GM18870 (cell line): ENCODE data around the gene PLEKHM2.

ENCODE experiments used
- ATAC-seq: cut with Tn5 transposase; IDR thresholded peaks from one replicate; pipeline ENCODE4 v1.9.1; 2021; ENCODE audit warnings: moderate library complexity; ENCODE audit not compliant: unreplicated experiment

Gene PLEKHM2

DNA sequence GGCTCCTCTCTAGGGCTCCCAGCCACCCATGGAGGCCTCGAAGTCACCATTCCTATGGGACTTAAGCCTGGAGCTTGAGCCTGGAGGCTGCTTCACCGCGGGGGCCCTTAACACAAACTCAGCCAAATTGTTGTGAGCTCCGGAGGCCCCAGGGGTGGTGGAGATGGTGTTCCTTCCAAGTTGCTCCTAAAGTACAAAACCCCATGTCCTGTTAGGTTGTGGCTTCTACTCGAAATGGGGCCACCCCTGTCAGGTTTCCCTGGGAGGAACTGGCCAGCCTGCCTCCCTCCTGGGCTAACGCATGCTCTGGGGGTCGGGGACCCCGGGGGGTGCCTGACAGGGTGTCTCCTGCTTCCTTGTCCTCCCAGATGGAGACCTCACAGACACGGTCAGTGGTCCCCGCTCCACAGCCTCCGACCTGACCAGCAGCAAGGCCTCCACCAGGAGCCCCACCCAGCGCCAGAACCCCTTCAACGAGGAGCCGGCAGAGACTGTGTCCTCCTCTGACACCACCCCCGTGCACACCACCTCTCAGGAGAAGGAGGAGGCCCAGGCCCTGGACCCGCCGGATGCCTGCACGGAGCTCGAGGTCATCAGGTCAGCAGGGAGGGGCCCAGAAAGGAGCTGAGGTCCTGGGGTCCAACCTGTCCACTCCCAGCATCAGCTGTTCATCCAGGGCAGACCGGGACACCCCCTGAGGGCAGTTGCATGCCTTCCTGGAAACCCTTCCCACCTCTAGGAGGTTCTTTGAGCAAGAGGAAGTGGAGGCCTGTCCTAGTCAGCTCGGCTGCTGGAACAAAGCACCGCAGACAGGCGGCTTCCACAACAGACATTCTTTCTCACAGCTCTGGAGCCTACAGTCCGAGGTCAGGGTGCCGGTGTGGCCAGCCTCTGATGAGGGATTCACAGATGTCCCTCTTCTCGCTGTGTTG, 41.1 kb downstream of the PLEKHM2 start:
- ATAC-seq = no peak

- no peak for ATAC-seq
These were observed 42.4 kb downstream of the PLEKHM2 start for GRCh38 chr1:15726508-15726907.

- ATAC-seq = no peak
These were observed 42.9 kb downstream of the PLEKHM2 start for GRCh38 chr1:15727021-15727420.

DNA sequence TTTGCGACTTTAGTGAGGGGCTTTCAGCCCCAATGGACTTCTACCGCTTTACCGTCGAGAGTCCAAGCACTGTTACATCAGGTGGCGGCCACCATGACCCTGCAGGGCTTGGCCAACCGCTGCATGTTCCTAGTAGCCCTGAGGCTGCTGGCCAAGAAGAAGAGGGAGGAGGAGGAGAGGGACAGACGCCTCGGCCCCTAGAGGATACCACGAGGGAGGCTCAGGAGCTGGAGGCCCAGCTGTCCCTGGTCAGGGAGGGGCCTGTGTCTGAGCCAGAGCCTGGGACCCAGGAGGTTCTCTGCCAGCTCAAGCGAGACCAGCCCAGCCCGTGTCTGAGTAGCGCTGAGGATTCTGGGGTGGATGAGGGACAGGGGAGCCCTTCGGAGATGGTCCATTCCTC, 43.3 kb downstream of the PLEKHM2 start:
- ATAC-seq = no peak

DNA sequence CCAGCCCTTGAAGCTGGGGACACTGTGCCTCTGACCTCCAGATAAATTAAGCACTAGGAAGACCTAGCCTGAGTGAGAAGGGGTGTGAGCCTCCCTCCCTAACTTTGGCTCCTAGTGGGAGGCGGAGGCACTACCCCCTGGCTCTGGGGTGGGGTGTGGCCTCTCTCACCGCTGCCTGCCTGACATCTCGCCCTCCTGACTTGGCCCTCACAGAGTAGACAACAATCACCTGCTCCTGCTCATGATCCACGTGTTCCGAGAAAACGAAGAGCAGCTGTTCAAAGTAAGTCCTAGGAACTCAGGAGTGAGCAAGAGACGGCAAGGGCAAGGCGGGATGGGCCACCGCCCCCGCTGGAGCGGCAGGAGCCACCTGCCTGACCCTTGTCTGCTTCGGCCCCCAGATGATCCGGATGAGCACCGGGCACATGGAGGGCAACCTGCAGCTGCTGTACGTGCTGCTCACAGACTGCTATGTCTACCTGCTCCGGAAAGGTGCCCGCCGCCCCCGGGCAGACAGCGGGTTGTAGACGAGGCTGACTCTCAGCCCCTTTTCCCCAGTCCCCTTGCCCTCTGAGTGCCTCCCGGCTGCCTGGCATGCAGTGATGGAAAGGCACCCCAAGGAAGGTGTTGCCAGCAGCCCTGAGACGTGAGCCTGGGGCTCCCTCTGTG, 43.9 kb downstream of the PLEKHM2 start:
- no peak for ATAC-seq

DNA sequence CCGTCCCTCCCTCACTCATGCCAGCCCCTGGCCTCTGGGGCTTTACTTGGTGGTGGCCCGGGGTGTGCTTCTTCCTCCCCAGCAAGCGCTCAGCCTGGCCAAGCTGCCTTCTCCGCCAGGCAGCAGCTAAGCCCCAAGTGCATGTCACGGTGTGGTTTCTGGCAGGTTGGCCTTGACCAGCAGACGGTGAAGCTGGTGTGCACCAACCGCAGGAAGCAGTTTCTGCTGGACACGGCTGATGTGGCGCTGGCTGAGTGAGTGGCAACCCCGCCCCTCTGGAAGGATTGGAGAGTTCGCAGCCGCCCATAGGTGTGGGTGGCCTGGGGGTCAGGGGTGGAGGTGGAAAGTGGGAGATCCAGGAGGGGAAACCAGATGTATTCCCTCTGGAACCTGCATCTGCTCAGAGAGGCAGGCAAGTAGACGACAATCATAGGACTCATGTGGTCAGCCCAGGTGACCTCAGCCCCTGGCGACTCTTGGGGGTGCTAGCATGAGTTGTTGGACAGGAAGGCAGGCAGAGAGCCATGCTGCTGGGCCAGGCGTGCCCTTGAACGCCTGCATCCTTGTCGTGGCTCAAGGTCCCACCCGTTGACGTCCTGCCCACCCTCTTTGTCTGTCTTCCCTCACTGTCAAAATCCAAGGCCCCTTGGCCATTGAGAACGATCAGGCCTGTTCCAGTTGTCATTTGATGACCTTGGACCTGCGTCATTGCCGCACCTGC, 45.0 kb downstream of the PLEKHM2 start:
- no peak for ATAC-seq

DNA sequence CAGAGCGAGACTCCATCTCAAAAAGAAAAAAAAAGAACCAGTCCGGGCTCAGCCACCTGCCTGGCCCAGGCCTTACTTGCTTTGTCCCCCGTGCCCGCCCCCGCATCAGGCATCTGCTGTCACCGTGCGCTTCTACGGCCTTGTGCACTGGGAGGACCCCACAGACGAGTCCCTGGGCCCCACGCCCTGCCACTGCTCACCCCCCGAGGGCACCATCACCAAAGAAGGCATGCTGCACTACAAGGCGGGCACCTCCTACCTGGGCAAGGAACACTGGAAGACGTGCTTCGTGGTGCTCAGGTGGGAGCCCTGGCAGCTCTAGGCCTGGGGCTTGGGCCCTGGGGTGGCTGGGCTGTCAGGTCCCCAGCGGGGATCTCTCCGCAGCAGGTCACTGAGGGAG, 46.3 kb downstream of the PLEKHM2 start:
- no peak for ATAC-seq

- ATAC-seq = no peak
These were observed 46.8 kb downstream of the PLEKHM2 start for GRCh38 chr1:15730936-15731335.

DNA sequence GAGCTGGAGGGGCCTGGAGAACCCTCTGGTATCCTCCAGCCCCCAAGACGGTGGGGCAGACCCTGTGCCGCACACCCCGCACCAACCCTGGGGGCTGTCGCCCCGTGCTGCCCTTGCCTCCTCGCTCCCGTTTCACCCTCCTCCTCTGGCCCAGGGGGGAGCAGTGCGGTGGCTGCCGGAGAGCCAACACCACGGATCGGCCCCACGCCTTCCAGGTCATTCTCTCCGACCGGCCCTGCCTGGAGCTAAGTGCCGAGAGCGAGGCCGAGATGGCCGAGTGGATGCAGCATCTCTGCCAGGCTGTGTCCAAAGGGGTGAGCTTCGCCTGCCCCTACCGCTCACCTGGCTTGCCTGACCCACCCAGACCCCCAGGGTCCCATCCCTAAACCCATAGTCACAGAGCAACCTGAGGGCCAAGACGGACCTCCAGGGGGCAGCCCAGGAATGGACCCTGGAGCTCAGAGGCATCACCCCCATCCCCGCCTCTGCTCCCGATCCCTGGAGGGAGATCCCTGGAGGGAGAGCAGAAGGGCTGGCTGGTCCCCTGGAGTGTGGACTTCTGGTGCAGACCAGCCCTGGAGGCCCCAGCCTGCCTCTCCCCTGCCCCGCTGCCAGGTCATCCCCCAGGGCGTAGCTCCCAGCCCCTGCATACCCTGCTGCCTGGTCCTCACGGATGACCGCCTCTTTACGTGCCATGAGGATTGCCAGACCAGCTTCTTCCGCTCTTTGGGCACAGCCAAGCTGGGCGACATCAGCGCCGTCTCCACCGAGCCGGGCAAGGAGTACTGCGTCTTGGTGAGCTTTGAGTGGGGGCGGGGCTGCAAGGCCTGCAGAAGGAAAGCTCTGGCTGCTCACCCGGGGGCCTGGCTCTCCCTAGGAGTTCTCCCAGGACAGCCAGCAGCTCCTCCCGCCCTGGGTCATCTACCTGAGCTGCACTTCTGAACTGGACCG, 47.9 kb downstream of the PLEKHM2 start:
- no peak for ATAC-seq

DNA sequence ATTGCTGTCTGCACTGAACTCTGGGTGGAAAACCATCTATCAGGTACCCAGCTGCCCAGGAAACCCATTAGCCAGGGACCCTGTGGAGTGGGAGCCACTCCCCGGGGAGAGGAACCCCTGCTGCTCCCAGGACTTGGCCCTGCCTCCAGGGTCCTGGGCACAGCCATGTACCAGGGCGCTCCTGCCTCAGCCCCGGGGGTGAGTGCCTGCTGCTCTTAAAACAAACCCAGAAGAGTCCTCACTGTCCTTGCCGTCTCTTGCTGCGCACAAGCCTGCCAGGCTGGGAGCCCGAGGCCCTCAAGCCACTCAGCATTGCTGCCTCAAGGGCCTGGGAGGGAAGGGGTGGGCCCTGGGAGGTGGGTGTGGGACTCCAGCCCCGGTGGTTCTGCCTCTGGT, 48.6 kb downstream of the PLEKHM2 start:
- ATAC-seq = no peak

GRCh38 chr1:15733218-15733725, 49.2 kb downstream of the PLEKHM2 start:
- no peak for ATAC-seq

DNA sequence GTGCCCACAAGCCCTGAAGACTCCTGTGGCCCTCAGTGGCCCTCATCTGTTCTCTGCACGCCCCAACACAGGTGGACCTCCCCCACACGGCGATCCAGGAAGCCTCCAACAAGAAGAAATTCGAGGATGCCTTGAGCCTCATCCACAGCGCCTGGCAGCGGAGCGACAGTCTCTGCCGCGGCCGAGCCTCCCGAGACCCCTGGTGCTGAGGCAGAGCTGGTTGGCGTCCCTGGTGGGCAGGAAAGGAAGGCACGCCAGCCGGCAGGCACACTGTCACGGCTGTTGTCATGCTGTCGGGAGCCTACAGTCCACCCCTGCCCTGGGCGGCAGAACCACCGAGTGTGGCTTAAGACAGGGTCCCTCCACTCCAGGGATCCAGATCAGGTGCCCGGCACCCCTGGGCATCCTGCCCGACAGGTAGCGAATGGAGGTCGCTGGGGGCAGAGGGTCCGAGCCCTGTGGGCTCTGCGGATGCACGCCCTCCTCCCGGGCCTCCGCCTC, 49.7 kb downstream of the PLEKHM2 start:
- ATAC-seq = no peak

- ATAC-seq = no peak
These were observed 50.2 kb downstream of the PLEKHM2 start for GRCh38 chr1:15734296-15734695.

- no peak for ATAC-seq
These were observed 50.8 kb downstream of the PLEKHM2 start for GRCh38 chr1:15734901-15735300.

GRCh38 chr1:15735304-15736037, 51.4 kb downstream of the PLEKHM2 start:
- ATAC-seq = no peak

DNA sequence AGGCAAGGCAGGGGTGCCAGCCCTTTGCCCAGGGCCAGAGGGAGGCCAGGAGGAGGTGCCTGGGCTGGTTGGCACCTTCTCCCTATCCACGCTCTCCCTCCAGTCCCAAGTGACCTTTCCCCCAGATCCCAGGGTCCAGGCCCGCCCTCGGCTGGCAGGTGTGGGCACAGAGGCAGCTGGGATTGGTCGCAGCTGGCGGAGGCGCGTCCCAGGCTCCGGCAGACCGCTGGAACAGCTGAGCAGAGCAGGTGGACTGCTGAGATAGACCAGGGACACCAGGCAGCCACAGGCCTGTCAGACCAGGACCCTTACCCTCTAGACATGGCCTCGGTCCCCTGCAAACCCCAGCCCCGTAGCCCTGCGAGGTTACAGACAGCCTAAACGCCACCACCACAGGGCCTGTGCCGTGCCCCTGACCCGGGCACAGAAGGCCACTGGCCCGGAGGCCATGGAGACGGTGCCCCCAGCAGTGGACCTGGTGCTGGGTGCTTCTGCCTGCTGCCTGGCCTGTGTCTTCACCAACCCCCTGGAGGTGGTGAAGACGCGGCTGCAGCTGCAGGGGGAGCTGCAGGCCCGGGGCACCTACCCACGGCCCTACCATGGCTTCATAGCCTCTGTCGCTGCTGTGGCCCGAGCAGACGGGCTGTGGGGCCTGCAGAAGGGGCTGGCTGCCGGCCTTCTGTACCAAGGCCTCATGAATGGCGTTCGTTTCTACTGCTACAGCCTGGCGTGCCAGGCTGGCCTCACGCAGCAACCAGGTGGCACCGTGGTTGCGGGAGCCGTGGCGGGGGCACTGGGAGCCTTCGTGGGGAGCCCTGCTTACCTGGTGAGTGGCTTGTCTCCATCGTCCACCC, 52.1 kb downstream of the PLEKHM2 start, which contains the start of gene SLC25A34:
TSS of gene SLC25A34 (plus strand) at position 221 of the 854 bp plus-strand sequence. CDS start at position 449, 228 bp downstream.
- no peak for ATAC-seq

GRCh38 chr1:15736892-15737261, 52.8 kb downstream of the PLEKHM2 start:
- no peak for ATAC-seq
